Jurkat, Clone E6-1 (cell line): Measurements from ENCODE around the gene OR52E5.

ENCODE experiments used
- DNase-seq: peaks from one replicate; pipeline ENCODE4 v3.0.0-alpha.2; 2011; ENCODE audit warnings: low read depth, low spot score
- H3K4me3 ChIP-seq: 2 replicates; pipeline ENCODE4 v1.5.1; 2011; ENCODE audit warnings: mild to moderate bottlenecking, low read length, control low read depth, moderate library complexity

Gene OR52E5

GRCh38 chr11:5930614-5931013, 37.6 kb downstream of the OR52E5 start:
- DNase-seq: no peak
- no peak overlapping the region for H3K4me3 ChIP-seq

GRCh38 chr11:5931061-5931460, 38.1 kb downstream of the OR52E5 start:
- no peak overlapping the region for H3K4me3 ChIP-seq

DNA sequence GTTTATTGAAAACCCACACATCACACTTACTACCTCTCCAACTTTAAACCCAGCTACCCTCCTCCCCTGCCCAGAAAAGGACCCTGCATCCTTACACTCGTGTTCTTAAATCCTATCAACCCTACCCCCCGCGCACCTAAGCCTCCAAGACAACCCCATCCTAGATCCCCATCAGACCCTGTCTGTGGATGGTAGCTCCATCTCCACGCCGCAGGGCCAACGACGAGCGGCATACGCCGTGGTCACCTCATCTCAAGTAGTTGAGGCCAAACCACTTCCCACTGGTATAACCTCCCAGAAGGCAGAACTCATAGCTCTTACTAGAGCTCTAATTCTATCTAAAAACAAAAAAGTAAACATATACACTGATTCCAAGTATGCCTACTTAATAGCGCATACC, 39.7 kb downstream of the OR52E5 start:
- H3K4me3 ChIP-seq: no peak overlapping the region
- DNase-seq: no peak

More at GRCh38 chr11:5931061-5931460, 38.1 kb downstream of the OR52E5 start:
- DNase-seq: no peak

DNA sequence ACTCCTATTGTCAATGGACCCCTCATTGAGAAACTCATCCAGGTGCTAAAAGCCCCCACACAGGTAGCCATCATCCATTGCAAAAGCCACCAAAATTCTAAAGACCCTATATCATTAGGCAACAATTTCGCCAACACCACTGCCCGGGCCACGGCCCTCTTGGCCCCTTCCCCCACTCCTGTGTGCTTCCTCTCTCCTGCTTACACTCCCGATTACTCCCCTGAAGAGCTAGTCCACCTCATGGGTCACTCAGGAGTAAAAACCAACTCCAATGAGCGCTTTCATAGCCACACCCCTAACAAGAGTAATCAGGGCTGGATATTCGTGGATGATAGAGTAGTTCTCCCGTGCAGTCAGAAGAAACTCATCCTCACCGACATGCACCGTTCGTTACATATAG, 40.1 kb downstream of the OR52E5 start:
- no peak for DNase-seq
- H3K4me3 ChIP-seq: no peak overlapping the region

- DNase-seq: no peak
- no peak overlapping the region for H3K4me3 ChIP-seq
Measured at GRCh38 chr11:5937868-5938602, 45.0 kb downstream of the OR52E5 start.

GRCh38 chr11:5938603-5938965, 45.6 kb downstream of the OR52E5 start:
- no peak for DNase-seq
- H3K4me3 ChIP-seq: no peak overlapping the region

- H3K4me3 ChIP-seq: no peak overlapping the region
- no peak for DNase-seq
Measured at GRCh38 chr11:5940748-5941147, 47.7 kb downstream of the OR52E5 start.

DNA sequence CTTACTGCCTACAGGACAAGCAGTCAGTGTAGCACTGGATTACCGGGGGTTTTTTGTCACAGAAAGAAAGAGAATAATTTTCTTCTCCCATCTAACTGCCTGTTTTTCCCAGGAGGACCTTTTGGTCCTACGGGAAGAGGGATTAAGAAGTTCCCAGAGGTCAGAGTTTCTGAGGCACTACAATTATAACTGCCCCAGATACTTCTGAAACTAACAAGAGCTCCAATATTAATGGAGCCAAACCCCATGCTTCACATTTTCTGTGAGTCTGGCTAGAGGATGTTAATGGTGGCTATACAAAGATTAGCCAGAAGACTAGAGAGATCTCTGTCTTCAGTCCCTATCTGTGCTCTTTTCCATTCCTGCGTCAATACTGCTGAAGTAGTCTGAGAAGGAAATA, 48.9 kb downstream of the OR52E5 start, which contains the start of gene OR56A3:
Gene OR56A3, plus strand, starts transcription at position 301 of the 400 bp plus-strand sequence. CDS start 5,096 bp downstream, outside the sequence.
- no peak within 1 kb of the TSS for H3K4me3 ChIP-seq
- DNase-seq: no peak
